ENCODE data around the gene NPLOC4.

GRCh38 chr17:81635973-81636504 lies 873 bp downstream of the NPLOC4 start:
- TF ChIP-seq CTCF (IDR thresholded peaks at IDR 0.05; ENCODE audit: borderline replicate concordance, extremely low read depth, low read length, poor library complexity, severe bottlenecking) (no peak), EZH2 (IDR thresholded peaks at IDR 0.05; ENCODE audit: borderline replicate concordance, low read depth, low read length, severe bottlenecking) (no peak)

Data from DND-41 (cell line).